ENCODE results near the gene KL.

DNA sequence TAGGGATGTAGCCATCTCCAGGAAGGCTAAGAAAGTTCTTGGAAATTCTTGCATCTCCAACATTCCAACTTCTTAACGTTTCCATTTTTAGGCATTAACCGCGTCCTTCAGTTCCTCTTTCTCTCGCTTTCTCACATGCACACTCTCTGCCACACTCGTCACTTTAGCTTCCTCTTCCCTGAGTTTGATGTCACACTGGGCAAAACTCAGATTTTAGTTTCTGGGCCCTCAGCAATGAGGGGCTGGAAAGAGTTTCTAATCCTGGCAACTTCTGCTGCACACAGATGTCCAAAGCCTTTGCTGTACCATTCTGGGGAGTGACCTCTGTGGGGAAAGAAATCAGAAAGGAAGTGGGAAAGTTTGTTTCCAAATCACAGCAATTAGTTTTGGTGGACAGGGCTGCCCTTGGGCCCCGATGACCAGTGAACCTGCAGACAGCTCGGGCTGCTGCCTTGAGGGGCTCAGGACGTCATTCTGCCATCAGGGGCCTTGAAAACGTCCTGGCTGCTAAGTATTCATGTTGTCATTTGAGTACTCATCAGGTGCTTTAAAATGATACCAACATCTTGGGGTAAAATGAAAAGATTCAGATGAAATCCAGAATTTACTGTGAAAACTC, 89.3 kb downstream of the KL start:
- no peak for TF ChIP-seq CTCF (IDR thresholded peaks at IDR 0.05)
- TF ChIP-seq EP300 (IDR thresholded peaks at IDR 0.05; ENCODE audit: borderline replicate concordance in 1 of 2, low read depth in 1 of 2, low read length in 1 of 2), result no peak
- no peak for TF ChIP-seq FOSL2 (IDR thresholded peaks at IDR 0.05; ENCODE audit: borderline replicate concordance, low read depth)
- no peak for TF ChIP-seq RAD21 (IDR thresholded peaks at IDR 0.05; ENCODE audit: low read length)
- no peak for TF ChIP-seq FOXM1 (IDR thresholded peaks at IDR 0.05; ENCODE audit: low read depth)
- no peak for TF ChIP-seq CHD2 (IDR thresholded peaks at IDR 0.05; ENCODE audit: low read length, partially characterized antibody)
- no peak for TF ChIP-seq EZH2phosphoT487 (IDR thresholded peaks at IDR 0.05; ENCODE audit: borderline replicate concordance, low read depth)
- TF ChIP-seq, protein P1, sequence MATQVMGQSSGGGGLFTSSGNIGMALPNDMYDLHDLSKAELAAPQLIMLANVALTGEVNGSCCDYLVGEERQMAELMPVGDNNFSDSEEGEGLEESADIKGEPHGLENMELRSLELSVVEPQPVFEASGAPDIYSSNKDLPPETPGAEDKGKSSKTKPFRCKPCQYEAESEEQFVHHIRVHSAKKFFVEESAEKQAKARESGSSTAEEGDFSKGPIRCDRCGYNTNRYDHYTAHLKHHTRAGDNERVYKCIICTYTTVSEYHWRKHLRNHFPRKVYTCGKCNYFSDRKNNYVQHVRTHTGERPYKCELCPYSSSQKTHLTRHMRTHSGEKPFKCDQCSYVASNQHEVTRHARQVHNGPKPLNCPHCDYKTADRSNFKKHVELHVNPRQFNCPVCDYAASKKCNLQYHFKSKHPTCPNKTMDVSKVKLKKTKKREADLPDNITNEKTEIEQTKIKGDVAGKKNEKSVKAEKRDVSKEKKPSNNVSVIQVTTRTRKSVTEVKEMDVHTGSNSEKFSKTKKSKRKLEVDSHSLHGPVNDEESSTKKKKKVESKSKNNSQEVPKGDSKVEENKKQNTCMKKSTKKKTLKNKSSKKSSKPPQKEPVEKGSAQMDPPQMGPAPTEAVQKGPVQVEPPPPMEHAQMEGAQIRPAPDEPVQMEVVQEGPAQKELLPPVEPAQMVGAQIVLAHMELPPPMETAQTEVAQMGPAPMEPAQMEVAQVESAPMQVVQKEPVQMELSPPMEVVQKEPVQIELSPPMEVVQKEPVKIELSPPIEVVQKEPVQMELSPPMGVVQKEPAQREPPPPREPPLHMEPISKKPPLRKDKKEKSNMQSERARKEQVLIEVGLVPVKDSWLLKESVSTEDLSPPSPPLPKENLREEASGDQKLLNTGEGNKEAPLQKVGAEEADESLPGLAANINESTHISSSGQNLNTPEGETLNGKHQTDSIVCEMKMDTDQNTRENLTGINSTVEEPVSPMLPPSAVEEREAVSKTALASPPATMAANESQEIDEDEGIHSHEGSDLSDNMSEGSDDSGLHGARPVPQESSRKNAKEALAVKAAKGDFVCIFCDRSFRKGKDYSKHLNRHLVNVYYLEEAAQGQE (IDR thresholded peaks at IDR 0.05; ENCODE audit: low read depth, low read length), result no peak
- no peak for TF ChIP-seq NFIC (IDR thresholded peaks at IDR 0.05; ENCODE audit: borderline replicate concordance)
- no peak for TF ChIP-seq ZBTB33 (IDR thresholded peaks at IDR 0.05; ENCODE audit: borderline replicate concordance, low read depth)
- no peak for TF ChIP-seq TCF12 (IDR thresholded peaks at IDR 0.05)
- TF ChIP-seq, protein P2, sequence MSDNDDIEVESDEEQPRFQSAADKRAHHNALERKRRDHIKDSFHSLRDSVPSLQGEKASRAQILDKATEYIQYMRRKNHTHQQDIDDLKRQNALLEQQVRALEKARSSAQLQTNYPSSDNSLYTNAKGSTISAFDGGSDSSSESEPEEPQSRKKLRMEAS (IDR thresholded peaks at IDR 0.05; ENCODE audit: low read depth), result no peak

Measured in SK-N-SH (cell line).